Measurements from ENCODE around the gene SCAMP3. TPM values are rescaled to one million over a fixed set of nuclear protein-coding genes. Genes with fewer than 3 reads are reported as not detected.

The SCAMP3 gene
- total and polyA plus RNA-seq, 4 donors: 14.9 to 47.0 (median 31.7) TPM

DNA sequence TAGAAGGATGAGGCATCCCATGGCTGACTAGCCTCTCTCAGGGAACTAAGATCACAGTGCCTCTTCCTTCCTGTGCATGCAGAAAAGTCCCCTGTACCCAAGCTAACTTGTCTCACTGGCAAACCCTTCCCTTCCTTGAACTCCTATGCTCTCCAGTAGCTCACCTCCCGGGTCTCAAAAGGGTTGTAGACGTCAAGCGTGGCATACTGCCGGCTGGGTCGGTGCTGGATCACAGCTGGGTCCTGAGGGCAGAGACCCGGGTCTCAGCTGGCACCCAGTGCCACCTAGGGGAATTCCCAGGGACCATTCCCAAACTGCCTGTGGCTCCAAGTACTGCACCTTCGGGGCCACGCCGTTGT, 688 bp downstream of the SCAMP3 start:
- Histone ChIP-seq H3K27me3 (ENCODE audit: control insufficient read depth in 4 of 4, insufficient read depth in 4 of 4, low read length in 3 of 4) (no peaks in the 10 kb centered on the region), H3K36me3 (ENCODE audit: control insufficient read depth in 4 of 4, insufficient read depth in 3 of 4, low read depth in 1 of 4, low read length in 3 of 4) (peaks cover 2 to 41% (median 30%) of the 10 kb centered on the region in 4 donors), H3K27ac (ENCODE audit: low read depth in 1 of 2, low read length in 2 of 2) (peak overlapping the region; percentile 65 to 87), H3K9me3 (ENCODE audit: control insufficient read depth in 4 of 4, low read length in 3 of 4) (no peaks in the 10 kb centered on the region), H3K4me1 (ENCODE audit: control insufficient read depth in 4 of 4, insufficient read depth in 4 of 4, low read length in 3 of 4) (peaks cover 0 to 25% (median 17%) of the 10 kb centered on the region in 4 donors), H3K4me3 (ENCODE audit: low read depth in 1 of 3, low read length in 3 of 3) (peak overlapping the region; percentile 88 to 99 (median 91)), H3K9ac (ENCODE audit: low read depth in 1 of 2, low read length in 2 of 2) (peak overlapping the region; percentile 63 to 88)
- 0% methylated on average over 9 of the region's 9 CpGs for WGBS
- no peak for DNase-seq (ENCODE audit: low spot score)
- TF ChIP-seq YY1 (IDR thresholded peaks at IDR 0.05) (no peak), JUND (IDR thresholded peaks at IDR 0.05) (no peak), HNF4A (conservative IDR thresholded peaks at IDR 0.05) (no peak), RXRA (IDR thresholded peaks at IDR 0.05) (no peak), SP1 (IDR thresholded peaks at IDR 0.05) (no peak), EGR1 (IDR thresholded peaks at IDR 0.05; ENCODE audit: low read depth in 2 of 2) (no peak), RAD21 (IDR thresholded peaks at IDR 0.05) (no peak), FOXA1 (IDR thresholded peaks at IDR 0.05) (no peak), GABPA (IDR thresholded peaks at IDR 0.05 in 1 of 2, conservative IDR thresholded peaks at IDR 0.05 in 1 of 2) (no peak), TAF1 (conservative IDR thresholded peaks at IDR 0.05) (no peak), FOXA2 (IDR thresholded peaks at IDR 0.05) (no peak), NR2F2 (IDR thresholded peaks at IDR 0.05) (no peak), HNF4G (IDR thresholded peaks at IDR 0.05) (no peak)
- TF ChIP-seq, protein P1, sequence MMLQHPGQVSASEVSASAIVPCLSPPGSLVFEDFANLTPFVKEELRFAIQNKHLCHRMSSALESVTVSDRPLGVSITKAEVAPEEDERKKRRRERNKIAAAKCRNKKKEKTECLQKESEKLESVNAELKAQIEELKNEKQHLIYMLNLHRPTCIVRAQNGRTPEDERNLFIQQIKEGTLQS (IDR thresholded peaks at IDR 0.05): no peak
- TF ChIP-seq, protein P2, sequence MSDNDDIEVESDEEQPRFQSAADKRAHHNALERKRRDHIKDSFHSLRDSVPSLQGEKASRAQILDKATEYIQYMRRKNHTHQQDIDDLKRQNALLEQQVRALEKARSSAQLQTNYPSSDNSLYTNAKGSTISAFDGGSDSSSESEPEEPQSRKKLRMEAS (IDR thresholded peaks at IDR 0.05): no peak
- TF ChIP-seq, protein P3, sequence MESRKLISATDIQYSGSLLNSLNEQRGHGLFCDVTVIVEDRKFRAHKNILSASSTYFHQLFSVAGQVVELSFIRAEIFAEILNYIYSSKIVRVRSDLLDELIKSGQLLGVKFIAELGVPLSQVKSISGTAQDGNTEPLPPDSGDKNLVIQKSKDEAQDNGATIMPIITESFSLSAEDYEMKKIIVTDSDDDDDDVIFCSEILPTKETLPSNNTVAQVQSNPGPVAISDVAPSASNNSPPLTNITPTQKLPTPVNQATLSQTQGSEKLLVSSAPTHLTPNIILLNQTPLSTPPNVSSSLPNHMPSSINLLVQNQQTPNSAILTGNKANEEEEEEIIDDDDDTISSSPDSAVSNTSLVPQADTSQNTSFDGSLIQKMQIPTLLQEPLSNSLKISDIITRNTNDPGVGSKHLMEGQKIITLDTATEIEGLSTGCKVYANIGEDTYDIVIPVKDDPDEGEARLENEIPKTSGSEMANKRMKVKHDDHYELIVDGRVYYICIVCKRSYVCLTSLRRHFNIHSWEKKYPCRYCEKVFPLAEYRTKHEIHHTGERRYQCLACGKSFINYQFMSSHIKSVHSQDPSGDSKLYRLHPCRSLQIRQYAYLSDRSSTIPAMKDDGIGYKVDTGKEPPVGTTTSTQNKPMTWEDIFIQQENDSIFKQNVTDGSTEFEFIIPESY (IDR thresholded peaks at IDR 0.05): no peak
- TF ChIP-seq, protein P4, sequence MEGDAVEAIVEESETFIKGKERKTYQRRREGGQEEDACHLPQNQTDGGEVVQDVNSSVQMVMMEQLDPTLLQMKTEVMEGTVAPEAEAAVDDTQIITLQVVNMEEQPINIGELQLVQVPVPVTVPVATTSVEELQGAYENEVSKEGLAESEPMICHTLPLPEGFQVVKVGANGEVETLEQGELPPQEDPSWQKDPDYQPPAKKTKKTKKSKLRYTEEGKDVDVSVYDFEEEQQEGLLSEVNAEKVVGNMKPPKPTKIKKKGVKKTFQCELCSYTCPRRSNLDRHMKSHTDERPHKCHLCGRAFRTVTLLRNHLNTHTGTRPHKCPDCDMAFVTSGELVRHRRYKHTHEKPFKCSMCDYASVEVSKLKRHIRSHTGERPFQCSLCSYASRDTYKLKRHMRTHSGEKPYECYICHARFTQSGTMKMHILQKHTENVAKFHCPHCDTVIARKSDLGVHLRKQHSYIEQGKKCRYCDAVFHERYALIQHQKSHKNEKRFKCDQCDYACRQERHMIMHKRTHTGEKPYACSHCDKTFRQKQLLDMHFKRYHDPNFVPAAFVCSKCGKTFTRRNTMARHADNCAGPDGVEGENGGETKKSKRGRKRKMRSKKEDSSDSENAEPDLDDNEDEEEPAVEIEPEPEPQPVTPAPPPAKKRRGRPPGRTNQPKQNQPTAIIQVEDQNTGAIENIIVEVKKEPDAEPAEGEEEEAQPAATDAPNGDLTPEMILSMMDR (IDR thresholded peaks at IDR 0.05; ENCODE audit: low read depth, low read length, missing input control): no peak
- TF ChIP-seq, protein P5, sequence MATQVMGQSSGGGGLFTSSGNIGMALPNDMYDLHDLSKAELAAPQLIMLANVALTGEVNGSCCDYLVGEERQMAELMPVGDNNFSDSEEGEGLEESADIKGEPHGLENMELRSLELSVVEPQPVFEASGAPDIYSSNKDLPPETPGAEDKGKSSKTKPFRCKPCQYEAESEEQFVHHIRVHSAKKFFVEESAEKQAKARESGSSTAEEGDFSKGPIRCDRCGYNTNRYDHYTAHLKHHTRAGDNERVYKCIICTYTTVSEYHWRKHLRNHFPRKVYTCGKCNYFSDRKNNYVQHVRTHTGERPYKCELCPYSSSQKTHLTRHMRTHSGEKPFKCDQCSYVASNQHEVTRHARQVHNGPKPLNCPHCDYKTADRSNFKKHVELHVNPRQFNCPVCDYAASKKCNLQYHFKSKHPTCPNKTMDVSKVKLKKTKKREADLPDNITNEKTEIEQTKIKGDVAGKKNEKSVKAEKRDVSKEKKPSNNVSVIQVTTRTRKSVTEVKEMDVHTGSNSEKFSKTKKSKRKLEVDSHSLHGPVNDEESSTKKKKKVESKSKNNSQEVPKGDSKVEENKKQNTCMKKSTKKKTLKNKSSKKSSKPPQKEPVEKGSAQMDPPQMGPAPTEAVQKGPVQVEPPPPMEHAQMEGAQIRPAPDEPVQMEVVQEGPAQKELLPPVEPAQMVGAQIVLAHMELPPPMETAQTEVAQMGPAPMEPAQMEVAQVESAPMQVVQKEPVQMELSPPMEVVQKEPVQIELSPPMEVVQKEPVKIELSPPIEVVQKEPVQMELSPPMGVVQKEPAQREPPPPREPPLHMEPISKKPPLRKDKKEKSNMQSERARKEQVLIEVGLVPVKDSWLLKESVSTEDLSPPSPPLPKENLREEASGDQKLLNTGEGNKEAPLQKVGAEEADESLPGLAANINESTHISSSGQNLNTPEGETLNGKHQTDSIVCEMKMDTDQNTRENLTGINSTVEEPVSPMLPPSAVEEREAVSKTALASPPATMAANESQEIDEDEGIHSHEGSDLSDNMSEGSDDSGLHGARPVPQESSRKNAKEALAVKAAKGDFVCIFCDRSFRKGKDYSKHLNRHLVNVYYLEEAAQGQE (IDR thresholded peaks at IDR 0.05): no peak
